ENCODE results near the gene MITD1.

Gene MITD1

GRCh38 chr2:99156891-99157290 lies 24.0 kb downstream of the MITD1 start:
- Histone ChIP-seq H3K27me3 (ENCODE audit: insufficient read depth, poor library complexity, severe bottlenecking) (no peaks in the 10 kb centered on the region), H3K27ac (replicated peaks) (no peak overlapping the region), H3K4me3 (replicated peaks; ENCODE audit: insufficient read depth, low read length) (no peak overlapping the region)
- no peak for TF ChIP-seq GABPA (IDR thresholded peaks at IDR 0.05; ENCODE audit: low read depth)
- no peak for TF ChIP-seq POLR2AphosphoS5 (IDR thresholded peaks at IDR 0.05; ENCODE audit: low read depth)
- TF ChIP-seq CTCF (IDR thresholded peaks at IDR 0.05; ENCODE audit: insufficient read depth, low read length) = no peak
- peak; percentile 86 for TF ChIP-seq SPI1 (IDR thresholded peaks at IDR 0.05; ENCODE audit: borderline replicate concordance, low read depth)
- TF ChIP-seq REST (IDR thresholded peaks at IDR 0.05; ENCODE audit: insufficient replicate concordance, low read depth) = no peak
- no peak for DNase-seq (ENCODE audit: low read depth in 1 of 2, low spot score in 1 of 2)

GRCh38 chr2:99154643-99155536 lies 26.0 kb downstream of the MITD1 start, which contains the start of the genes LIPT1 and TSGA10:
TSS of gene LIPT1 (plus strand) at chr2:99154967. CDS start at chr2:99161958, 6,991 bp downstream.
TSS of gene TSGA10 (minus strand) at chr2:99154942. CDS start at chr2:99109439, 45,503 bp downstream.
- peak; percentile 83 for TF ChIP-seq GABPA (IDR thresholded peaks at IDR 0.05; ENCODE audit: low read depth)
- no peak for TF ChIP-seq CTCF (IDR thresholded peaks at IDR 0.05; ENCODE audit: insufficient read depth, low read length)
- peak; percentile 31 for TF ChIP-seq REST (IDR thresholded peaks at IDR 0.05; ENCODE audit: insufficient replicate concordance, low read depth)
- TF ChIP-seq POLR2AphosphoS5 (IDR thresholded peaks at IDR 0.05; ENCODE audit: low read depth) = peak; percentile 96
- no peak for TF ChIP-seq SPI1 (IDR thresholded peaks at IDR 0.05; ENCODE audit: borderline replicate concordance, low read depth)
- H3K4me3 ChIP-seq (replicated peaks; ENCODE audit: insufficient read depth, low read length) = peak within 1 kb of the TSS; percentile 74
- DNase-seq (ENCODE audit: low read depth in 1 of 2, low spot score in 1 of 2) = peak; percentile 91 to 93
- H3K27me3 ChIP-seq (ENCODE audit: insufficient read depth, poor library complexity, severe bottlenecking) = no peaks in the 10 kb centered on the region
- H3K27ac ChIP-seq (replicated peaks) = peak within 1 kb of the TSS; percentile 89

GRCh38 chr2:99153921-99154604 lies 26.8 kb downstream of the MITD1 start:
- H3K27me3 ChIP-seq (ENCODE audit: insufficient read depth, poor library complexity, severe bottlenecking) = no peaks in the 10 kb centered on the region
- no peak for DNase-seq (ENCODE audit: low read depth in 1 of 2, low spot score in 1 of 2)
- H3K27ac ChIP-seq (replicated peaks) = peak overlapping the region; percentile 89
- H3K4me3 ChIP-seq (replicated peaks; ENCODE audit: insufficient read depth, low read length) = peak overlapping the region; percentile 74
- TF ChIP-seq CTCF (IDR thresholded peaks at IDR 0.05; ENCODE audit: insufficient read depth, low read length) (no peak), GABPA (IDR thresholded peaks at IDR 0.05; ENCODE audit: low read depth) (no peak), POLR2AphosphoS5 (IDR thresholded peaks at IDR 0.05; ENCODE audit: low read depth) (no peak), SPI1 (IDR thresholded peaks at IDR 0.05; ENCODE audit: borderline replicate concordance, low read depth) (no peak), REST (IDR thresholded peaks at IDR 0.05; ENCODE audit: insufficient replicate concordance, low read depth) (no peak)

Data from HL-60 (cell line).